NCI-H345 (cell line): ENCODE results near the gene BICRA.
"Not testable (repeated sequence)": the region's sequence is repeated elsewhere in the genome, so short reads cannot be mapped to it uniquely, and the experiment has no call there.

Source experiments
- DNase-seq: peaks from one replicate; lab custom pipeline; 2025; lab: John Stamatoyannopoulos, UW

Gene BICRA

DNA sequence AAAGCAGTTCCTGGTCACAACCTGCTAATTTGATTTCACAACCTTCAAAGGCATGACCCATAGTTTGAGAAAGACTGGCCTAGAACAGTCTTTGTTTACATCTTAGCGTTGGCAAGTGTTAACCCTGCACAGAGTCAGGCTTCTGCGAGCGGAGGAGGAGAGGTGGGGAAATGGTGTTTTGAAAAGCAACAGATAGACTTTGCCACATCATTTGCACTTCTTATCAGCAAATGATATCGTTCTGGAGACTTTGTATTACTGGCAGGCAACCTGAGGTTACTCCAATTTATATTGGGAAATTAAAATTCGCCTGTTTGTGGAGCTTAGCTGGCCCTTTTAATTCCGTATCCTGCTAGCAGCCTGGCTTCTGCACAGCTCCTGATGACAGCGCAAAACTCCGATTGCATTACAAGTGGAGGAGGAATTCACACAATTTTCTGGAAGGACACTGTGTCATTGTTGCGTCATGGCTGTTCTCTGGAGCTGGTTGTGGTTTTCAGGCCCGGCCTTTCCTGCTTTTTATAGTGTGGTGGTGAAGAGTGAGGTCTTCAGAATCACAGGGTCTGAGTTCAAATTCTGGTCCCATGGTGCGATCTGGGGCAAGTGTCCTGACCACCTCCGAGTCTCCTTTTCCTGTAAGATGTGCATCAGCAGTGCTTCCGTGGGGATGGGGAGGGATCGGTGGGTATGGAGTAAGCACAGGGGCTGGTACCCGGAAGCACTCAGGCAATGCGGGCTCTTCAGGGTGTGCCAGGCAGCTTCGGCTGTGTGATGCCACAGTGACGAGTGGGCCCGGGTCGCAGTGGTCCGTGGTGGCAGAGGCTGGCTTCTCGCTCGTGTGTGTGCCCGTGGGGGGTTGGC is 55.2 kb downstream of the BICRA start:
- DNase-seq: no peak

DNA sequence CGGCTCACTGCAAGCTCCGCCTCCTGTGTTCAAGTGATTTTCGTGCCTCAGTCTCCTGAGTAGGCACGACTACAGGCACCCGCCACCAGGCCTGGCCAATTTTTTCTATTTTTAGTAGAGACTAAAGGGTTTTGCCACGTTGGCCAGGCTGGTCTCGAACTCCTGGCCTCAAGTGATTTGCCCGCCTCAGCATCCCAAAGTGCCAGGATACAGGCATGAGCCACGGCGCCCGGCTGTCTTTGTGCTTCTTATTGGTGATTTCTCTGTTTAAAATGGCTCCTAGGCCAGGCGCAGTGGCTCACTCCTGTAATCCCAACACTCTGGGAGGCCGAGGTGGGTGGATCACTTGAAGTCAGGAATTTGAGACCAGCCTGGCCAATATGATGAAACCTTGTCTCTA is 59.6 kb downstream of the BICRA start:
- DNase-seq: not testable (repeated sequence)

DNA sequence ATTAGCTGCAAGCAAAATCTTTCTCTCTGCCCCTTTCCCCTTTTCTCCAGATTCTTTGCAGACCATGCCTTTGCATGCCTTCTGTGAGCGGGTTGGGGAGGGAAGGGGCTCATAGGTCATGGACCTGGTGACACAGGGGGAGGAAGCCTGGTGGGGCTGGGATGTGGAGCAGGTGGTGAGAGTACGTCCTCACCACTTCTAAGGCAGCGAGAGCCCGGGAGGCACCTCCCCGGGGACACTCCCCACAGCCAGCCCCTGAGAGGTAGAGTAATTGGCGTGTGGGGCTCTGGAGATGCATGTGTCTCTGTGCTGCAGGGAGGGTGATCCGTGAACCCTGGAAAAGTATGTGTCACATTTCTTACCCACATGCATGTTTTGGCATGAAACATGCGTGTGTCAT is 61.8 kb downstream of the BICRA start:
- DNase-seq: no peak

DNA sequence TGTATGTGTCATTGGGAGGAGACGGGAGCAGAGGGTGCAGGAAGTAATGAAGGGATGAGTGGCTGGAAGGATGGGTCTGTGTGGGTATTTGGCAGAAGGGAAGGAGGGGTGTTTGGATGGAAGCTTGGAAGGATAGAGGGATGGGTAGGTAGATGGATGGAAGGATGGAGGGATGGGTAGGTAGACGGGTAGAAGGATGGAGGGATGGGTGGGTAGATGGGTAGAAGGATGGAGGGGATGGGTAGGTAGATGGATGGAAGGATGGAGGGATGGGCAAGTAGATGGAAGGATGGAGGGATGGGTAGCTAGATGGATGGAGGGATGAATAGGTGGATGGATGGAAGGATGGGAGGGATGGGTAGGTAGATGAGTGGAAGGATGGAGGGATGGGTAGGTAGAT is 62.6 kb downstream of the BICRA start:
- no peak for DNase-seq

DNA sequence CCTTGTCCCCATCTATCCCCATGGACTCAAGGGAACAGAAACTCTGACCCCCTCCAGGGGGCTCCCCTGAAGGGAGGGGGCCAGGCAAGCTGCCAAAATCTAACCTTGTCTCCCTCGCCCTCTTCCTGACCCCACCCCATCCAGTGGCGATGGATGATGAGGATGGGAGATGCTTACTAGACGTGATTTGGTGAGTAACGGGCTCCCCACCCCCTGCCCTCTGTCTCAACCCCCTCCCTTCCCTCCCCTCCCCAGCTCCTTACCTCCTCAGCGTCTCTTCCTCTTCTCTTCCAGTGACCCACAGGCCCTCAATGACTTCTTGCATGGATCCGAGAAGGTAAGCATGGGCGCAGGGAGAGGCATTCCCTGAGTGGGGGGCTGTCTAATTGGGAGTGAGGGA is 64.5 kb downstream of the BICRA start:
- DNase-seq: no peak

DNA sequence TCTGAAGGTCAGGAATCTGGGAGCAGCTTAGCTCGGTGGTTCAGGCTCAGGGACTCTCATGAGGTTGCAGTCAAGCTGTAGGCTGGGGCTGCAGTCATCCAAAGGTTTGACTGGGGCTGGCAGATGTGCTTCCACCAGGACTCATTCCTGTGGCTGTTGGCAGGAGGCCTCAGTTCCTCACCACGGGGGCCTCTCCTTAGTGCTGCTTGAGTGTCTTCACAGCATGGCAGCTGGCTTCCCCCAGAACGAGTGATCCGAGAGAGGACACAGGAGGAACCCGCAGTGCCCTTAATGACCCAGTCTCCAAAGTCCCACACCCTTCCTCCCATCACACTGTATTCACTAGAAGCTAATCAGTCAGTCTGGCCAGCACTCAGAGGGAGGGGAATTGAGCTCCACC is 65.6 kb downstream of the BICRA start:
- DNase-seq: no peak

DNA sequence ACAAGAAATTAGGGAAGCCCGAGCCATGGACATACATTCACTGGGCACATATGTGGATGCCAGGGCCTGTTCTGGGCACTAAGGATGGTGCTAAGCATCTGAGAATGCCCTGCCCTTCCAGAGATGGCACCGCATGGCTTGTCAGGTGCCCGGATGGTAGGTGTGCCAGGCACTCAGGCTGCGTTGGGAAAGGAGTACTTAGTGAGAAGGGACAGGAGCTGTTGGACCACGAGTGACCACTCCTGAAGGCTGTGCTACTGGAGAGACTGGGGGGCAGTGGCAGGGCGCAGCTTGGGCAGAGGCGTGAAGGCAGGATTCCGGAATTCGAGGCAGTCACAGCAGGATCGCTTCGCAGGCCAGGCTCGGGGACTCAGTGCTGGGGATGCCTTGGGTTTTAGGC is 66.3 kb downstream of the BICRA start:
- DNase-seq: no peak

DNA sequence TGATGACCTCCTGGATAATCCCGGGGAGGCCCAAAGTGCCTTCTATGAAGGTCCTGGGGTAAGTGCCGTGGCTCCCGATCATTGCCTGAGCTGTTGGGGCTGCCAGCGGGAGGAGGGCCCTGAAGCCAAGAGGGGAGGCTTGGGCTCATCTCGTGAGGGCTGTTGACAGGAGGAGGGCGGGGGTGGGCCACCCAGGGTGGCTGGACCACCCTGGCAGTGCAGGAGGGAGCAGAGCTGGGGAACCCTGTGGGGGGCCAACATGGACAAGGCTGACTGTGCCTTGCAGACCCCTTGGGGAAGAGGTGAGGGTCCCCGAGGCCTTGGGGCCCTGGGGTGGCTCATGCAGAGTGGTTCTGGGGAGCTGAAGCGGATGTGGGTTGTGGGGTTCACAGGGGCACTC is 66.9 kb downstream of the BICRA start:
- DNase-seq: no peak

DNA sequence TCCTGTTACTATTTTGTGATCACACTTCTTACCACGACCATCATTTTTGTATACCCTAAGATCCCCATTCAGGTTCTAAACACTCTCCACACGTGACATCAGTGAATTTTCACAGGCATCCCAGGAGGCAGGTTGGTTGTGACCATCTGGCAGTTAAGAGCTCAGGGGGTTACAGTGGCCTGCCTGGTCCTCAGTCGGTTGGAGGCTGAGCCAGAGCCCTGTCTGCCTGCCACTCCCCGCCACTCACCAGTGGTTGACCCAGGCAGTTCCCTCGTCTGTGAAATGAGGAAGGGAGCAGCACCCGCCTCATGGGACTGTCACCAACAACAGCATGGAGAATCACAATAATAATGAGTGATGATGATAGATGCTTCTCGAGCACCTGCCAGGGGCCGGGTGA is 67.9 kb downstream of the BICRA start:
- DNase-seq: no peak

DNA sequence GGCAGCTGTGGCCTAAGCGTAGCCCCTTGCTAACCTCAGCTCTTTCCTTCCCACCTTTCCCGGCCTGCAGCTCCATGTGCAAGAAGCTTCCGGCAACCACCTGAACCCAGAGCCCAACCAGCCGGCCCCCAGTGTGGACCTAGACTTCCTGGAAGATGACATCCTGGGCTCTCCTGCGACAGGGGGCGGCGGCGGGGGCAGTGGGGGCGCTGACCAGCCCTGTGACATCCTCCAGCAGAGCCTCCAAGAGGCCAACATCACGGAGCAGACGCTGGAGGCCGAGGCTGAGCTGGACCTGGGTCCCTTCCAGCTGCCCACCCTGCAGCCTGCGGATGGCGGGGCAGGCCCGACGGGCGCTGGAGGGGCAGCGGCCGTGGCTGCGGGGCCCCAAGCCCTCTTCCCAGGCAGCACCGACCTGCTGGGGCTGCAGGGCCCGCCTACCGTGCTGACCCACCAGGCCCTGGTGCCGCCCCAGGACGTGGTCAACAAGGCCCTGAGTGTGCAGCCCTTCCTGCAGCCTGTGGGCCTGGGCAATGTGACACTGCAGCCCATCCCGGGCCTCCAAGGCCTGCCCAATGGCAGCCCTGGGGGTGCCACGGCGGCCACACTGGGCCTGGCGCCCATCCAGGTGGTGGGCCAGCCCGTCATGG is 70.4 kb downstream of the BICRA start:
- no peak for DNase-seq

DNA sequence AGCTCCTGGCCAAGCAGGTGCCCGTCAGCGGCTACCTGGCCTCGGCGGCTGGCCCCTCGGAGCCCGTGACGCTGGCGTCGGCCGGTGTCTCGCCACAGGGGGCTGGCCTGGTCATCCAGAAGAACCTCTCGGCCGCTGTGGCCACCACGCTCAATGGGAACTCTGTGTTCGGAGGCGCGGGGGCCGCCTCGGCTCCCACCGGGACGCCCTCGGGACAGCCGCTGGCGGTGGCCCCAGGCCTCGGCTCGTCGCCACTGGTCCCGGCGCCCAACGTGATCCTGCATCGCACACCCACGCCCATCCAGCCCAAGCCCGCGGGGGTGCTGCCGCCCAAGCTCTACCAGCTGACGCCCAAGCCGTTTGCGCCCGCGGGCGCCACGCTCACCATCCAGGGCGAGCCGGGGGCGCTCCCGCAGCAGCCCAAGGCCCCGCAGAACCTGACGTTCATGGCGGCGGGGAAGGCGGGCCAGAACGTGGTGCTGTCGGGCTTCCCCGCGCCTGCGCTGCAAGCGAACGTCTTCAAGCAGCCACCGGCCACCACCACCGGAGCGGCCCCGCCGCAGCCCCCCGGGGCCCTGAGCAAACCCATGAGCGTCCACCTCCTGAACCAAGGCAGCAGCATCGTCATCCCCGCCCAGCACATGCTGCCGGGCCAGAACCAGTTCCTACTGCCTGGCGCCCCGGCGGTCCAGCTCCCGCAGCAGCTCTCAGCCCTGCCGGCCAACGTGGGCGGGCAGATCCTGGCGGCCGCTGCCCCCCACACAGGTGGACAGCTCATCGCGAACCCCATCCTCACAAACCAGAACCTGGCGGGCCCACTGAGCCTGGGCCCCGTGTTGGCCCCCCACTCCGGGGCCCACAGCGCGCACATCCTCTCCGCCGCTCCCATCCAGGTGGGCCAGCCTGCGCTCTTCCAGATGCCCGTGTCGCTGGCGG is 71.3 kb downstream of the BICRA start:
- no peak for DNase-seq

DNA sequence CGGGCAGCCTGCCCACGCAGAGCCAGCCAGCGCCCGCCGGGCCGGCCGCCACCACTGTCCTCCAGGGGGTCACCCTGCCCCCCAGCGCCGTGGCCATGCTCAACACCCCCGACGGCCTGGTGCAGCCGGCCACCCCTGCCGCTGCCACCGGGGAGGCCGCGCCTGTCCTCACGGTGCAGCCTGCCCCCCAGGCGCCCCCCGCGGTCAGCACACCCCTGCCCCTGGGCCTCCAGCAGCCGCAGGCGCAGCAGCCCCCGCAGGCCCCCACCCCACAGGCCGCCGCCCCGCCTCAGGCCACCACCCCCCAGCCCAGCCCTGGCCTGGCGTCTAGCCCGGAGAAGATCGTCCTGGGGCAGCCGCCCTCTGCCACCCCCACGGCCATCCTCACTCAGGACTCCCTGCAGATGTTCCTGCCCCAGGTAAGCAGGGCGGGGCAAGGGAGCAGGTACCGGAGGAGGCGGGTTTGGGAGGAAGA is 72.0 kb downstream of the BICRA start:
- DNase-seq: no peak

DNA sequence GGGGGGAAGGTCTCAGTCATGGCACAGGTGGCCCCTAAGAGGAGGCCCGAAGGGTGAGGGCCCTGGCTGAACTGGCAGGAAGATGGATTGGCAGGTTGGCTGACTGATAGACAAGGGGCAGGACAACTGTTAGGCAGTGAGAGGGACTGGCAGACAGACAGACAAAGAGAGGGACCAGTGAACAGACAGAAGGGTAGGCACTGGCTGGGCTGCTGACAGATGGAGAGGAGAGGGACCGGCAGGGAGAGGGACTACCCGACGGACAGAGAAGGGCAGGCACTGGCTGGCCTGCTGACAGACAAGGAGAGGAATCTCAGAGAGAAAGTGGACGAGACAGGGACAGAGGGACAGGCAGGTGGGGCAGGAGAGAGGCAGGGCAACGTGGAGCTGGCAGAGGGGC is 72.5 kb downstream of the BICRA start:
- no peak for DNase-seq

DNA sequence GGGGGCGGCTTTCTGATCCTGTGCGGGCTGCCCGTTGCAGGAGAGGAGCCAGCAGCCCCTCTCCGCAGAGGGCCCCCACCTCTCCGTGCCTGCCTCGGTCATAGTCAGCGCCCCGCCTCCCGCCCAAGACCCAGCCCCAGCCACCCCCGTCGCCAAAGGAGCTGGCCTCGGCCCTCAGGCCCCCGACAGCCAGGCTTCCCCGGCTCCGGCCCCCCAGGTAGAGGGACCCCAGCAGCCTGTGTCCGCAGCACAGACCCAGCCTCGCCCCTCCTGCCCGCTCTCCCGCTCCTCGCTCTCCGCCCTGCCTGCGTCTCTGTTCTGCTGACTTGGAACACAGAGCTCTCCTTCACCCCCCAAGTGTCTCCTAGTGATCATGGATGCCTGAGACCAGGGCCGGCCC is 73.0 kb downstream of the BICRA start:
- DNase-seq: no peak

DNA sequence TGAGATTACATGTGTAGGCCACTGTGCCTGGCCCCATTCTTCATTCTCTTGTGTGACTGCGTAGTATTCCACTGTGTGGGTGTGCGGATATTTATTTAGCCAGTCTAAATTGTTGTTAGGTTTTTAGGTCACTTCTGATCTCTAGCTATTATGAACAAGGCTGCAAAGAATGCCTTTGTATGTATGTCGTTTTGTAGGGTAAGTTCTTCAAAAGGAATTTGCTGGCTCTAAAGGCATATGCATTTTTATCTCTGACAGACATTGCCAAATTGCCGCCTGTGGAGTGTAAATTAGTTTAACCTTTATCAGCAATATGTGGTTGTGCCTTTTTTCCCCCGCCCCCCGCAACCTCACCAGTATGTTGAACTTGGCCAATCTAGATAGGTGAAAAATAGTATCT is 74.0 kb downstream of the BICRA start:
- DNase-seq: no peak

DNA sequence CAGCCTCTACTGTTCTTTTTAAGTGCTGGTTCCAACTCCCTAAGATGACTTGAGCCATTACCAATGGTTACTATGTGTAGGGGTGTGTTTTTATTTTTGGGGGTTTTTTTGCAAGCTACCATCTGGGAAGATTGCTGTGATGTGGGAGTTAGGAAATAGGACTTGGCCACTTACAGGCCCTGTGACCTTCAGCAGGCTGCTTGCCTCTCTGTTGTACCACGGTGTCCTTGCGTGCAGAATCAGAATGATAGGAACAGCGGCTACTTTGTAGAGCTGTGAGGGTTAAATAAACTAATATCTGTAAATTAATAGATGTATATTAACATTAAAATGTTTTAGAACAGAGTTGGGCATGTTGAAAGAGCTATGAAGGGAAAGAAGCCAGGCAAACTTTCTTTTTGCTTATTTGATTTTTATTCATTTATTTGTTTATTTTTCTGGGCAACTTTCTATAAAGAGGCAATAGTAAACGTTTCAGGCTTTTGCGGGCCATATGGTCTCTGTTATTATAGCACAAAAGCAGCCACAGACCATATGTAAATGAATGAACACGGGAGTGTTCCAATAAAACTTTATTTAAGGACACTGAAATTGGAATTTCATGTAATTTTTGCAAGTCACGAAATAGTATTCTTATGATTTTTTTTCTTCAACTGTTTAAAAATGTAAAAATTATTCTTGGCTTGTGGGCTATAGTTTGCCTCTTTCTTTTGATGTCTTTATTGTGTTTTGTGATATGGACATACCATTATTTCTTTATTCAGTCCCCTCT is 77.9 kb downstream of the BICRA start:
- no peak for DNase-seq

DNA sequence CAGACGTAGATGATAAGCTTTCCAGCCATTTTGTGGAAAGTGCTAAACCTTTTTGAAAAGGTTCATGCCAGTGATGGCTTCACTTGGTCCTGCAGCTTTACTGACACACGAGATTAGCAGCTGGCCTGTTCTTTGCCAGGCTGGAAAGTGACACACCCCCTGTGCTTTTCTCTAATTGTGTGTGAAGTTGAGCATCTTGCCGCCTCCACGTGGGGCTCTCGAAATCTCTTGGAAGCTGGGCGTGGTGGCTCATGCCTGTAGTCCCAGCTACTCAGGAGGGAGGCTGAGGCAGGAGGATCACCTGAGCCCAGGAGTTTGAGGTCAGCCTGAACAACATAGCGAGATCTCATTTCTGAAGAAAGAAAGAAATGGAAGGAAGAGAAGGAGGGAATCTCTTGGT is 79.0 kb downstream of the BICRA start:
- no peak for DNase-seq

DNA sequence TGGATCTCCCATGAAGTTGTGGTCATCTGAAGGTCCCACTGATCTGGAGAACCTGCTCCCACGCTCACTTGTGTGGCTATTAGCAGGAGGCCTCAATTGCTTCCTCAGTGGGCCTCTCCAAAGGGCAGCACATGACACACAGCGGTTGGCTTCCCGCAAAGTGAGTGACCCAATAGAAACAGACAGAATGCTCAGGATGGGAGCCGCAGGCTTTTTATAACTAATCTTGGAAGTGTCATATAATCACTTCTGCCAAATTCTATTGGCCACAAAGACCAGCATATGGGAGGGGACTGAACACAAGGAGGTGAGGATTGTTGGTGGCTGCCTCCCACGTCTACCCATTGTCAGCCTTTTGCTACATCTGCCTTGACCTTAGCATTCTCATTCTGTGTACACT is 82.2 kb downstream of the BICRA start:
- DNase-seq: no peak

DNA sequence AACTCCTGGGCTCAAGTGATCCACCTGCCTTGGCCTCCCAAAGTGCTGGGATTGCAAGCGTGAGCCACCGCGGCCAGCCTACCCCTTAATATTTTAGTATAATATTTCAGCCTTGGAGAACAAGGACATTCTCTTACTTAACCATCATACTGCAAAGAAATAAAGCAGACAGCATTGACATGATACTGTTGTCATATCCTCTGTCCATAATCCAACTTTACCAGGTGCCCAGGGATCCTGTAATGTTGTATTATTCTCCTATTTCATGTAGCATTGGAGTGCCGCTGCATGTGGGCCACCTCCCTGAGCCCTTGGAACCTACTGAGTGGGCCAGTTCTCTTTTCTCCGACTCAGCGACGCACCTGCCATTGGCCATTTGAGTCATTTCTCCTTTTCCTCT is 82.8 kb downstream of the BICRA start:
- DNase-seq: no peak

DNA sequence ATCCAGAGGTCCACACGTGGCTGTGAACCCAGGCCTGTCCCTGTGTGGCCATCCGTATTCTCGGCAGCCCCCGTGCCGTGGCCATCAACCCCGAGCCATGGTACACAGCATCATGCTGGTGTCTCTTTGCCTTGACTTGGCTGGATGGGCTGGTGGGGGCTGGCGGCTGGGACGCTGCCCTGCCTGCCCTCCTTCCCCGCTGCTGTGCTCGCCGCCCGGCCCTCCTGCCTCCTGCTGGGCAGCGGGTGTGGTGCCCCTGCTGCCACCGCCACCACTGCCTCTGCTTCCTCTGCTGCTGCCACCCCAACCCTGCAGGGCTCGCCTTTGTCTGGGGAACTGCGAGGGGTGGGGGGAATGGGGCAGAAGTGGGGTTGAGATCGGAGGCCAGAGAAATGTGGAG is 84.6 kb downstream of the BICRA start:
- DNase-seq: no peak

DNA sequence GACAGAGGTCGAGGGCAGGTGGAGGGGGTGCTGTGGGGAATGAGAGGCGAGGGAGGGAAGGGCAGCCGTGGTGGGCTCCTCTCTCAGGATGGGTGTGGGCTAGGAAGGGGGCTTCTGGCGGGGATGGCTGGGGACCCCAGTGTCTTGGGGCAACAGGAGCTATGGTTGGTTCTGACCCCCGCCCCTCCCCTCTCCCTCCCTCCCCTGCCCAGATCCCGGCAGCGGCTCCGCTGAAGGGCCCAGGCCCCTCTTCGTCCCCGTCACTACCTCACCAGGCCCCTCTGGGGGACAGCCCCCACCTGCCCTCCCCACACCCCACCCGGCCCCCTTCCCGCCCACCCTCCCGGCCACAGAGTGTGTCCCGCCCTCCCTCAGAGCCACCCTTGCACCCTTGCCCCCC is 85.0 kb downstream of the BICRA start:
- DNase-seq: no peak
